ENCODE results near the gene TTYH3. TPM values are rescaled to one million over a fixed set of nuclear protein-coding genes. Genes with fewer than 3 reads are reported as not detected.

TTYH3 gene
- total RNA-seq, 1 experiment from 2014 or later: 122 TPM

DNA sequence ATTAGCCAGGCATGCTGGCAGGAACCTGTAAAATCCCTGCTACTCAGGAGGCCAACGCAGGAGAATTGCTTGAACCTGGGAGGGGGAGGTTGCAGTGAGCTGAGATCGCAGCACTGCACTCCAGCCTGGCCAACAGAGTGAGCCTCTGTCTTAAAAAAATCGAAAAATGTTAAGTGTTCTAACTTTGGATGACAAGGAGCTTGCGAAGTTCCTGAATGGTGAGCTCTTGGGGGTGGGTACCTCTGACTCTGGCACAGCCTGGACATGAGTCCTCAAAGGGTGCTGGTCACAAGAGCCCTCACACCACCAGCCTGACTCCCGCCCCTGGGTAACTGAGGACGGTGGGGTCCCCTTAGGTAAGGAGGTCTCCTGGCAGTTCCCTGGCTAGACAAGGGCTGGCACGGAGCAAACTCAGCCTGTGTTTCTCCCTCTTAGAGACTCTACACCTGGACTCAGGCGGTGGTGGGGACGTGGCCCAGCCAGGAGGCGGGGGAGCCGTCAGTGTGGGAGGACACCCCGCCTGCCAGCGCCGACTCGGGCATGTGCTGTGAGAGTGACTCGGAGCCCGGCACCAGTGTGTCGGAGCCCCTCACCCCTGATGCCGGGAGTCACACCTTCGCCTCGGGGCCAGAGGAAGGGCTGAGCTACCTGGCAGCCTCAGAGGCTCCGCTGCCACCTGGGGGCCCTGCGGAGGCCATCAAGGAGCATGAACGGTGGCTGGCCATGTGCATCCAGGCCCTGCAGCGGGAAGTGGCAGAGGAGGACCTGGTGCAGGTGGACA lies 80.3 kb downstream of the TTYH3 start:
- H2BK20ac ChIP-seq (ENCODE audit: low read depth, low read length, poor library complexity, severe bottlenecking): no peak overlapping the region
- H3K79me2 ChIP-seq (ENCODE audit: insufficient read depth, low read length): no peaks in the 10 kb centered on the region
- no peak overlapping the region for H3K4ac ChIP-seq (ENCODE audit: low read depth, low read length)
- no peaks in the 10 kb centered on the region for H3K9me3 ChIP-seq (ENCODE audit: control insufficient read depth, low read depth, low read length)
- H4K8ac ChIP-seq (replicated peaks; ENCODE audit: insufficient read length, low read depth, low read length): no peak overlapping the region
- no peak overlapping the region for H3K14ac ChIP-seq (ENCODE audit: insufficient read depth, low read length)
- no peaks in the 10 kb centered on the region for H3K23me2 ChIP-seq (ENCODE audit: insufficient read length, low read depth, low read length, poor library complexity, severe bottlenecking)
- Mint-ChIP-seq H3K36me3 (ENCODE audit: insufficient read depth in 1 of 3, low read depth in 3 of 3) (peaks cover 11 to 34% (median 30%) of the 10 kb centered on the region in 3 experiments), H3K9me3 (no peaks in the 10 kb centered on the region; a peak in 1 of 5 replicates), H3K27ac (no peak overlapping the region), H3K27me3 (ENCODE audit: low read depth) (peaks cover 1% of the 10 kb centered on the region), H3K4me3 (no peak overlapping the region), H3K4me1 (peaks cover 10 to 14% of the 10 kb centered on the region in 2 experiments)
- H3K27ac ChIP-seq (ENCODE audit: insufficient read length, low read depth, low read length): no peak overlapping the region
- H4K91ac ChIP-seq (ENCODE audit: insufficient read length, low read depth, low read length): no peak overlapping the region
- no peaks in the 10 kb centered on the region for H3K27me3 ChIP-seq (ENCODE audit: insufficient read depth, low read length)
- no peak overlapping the region for H3K18ac ChIP-seq (ENCODE audit: insufficient read length, low read depth, low read length)
- no peak overlapping the region for H2AFZ ChIP-seq (ENCODE audit: low read length)
- no peaks in the 10 kb centered on the region for H3K4me1 ChIP-seq (ENCODE audit: insufficient read depth, low read length)
- no CpG with 5 or more reads among the region's 25 CpGs for WGBS (ENCODE audit: extremely low coverage, insufficient read length, low lambda C conversion rate)
- H3K23ac ChIP-seq (ENCODE audit: insufficient read length, low read depth, low read length): no peak overlapping the region
- H4K5ac ChIP-seq (ENCODE audit: insufficient read length, low read depth, low read length): no peak overlapping the region
- no peaks in the 10 kb centered on the region for H3K79me1 ChIP-seq (ENCODE audit: insufficient read depth, low read depth, low read length, poor library complexity, severe bottlenecking)
- H2BK12ac ChIP-seq (ENCODE audit: insufficient read length, low read depth, low read length): no peak overlapping the region
- H4K20me1 ChIP-seq (ENCODE audit: control insufficient read depth, insufficient read depth, insufficient read length): no peaks in the 10 kb centered on the region
- TF ChIP-seq, protein P1, sequence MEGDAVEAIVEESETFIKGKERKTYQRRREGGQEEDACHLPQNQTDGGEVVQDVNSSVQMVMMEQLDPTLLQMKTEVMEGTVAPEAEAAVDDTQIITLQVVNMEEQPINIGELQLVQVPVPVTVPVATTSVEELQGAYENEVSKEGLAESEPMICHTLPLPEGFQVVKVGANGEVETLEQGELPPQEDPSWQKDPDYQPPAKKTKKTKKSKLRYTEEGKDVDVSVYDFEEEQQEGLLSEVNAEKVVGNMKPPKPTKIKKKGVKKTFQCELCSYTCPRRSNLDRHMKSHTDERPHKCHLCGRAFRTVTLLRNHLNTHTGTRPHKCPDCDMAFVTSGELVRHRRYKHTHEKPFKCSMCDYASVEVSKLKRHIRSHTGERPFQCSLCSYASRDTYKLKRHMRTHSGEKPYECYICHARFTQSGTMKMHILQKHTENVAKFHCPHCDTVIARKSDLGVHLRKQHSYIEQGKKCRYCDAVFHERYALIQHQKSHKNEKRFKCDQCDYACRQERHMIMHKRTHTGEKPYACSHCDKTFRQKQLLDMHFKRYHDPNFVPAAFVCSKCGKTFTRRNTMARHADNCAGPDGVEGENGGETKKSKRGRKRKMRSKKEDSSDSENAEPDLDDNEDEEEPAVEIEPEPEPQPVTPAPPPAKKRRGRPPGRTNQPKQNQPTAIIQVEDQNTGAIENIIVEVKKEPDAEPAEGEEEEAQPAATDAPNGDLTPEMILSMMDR (conservative IDR thresholded peaks at IDR 0.05): no peak
- no peak for DNase-seq
- no peak overlapping the region for H3K9ac ChIP-seq (ENCODE audit: extremely low read depth, insufficient read length, low read length)
- H2BK120ac ChIP-seq (ENCODE audit: low read depth, low read length, poor library complexity, severe bottlenecking): no peak overlapping the region
- H2BK15ac ChIP-seq (ENCODE audit: low read depth, low read length): no peak overlapping the region
- no peak overlapping the region for H3K56ac ChIP-seq (ENCODE audit: insufficient read length, low read depth, low read length)
- no peak overlapping the region for H2AK5ac ChIP-seq (ENCODE audit: insufficient read length, low read length)
- no peak overlapping the region for H3T11ph ChIP-seq (ENCODE audit: low read length)
- no peak overlapping the region for H2BK5ac ChIP-seq (ENCODE audit: insufficient read length, low read length)
- no peak overlapping the region for H3K4me2 ChIP-seq (ENCODE audit: insufficient read depth, insufficient read length, low read length)
